GM19035 (cell line): ENCODE data around the gene MESP1.
"Not testable (repeated sequence)": the region's sequence is repeated elsewhere in the genome, so short reads cannot be mapped to it uniquely, and the experiment has no call there.

Experiments used
- ATAC-seq: cut with Tn5 transposase; IDR thresholded peaks from one replicate; pipeline ENCODE4 v1.9.1; 2021; ENCODE audit not compliant: unreplicated experiment

The MESP1 gene, protein sequence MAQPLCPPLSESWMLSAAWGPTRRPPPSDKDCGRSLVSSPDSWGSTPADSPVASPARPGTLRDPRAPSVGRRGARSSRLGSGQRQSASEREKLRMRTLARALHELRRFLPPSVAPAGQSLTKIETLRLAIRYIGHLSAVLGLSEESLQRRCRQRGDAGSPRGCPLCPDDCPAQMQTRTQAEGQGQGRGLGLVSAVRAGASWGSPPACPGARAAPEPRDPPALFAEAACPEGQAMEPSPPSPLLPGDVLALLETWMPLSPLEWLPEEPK

DNA sequence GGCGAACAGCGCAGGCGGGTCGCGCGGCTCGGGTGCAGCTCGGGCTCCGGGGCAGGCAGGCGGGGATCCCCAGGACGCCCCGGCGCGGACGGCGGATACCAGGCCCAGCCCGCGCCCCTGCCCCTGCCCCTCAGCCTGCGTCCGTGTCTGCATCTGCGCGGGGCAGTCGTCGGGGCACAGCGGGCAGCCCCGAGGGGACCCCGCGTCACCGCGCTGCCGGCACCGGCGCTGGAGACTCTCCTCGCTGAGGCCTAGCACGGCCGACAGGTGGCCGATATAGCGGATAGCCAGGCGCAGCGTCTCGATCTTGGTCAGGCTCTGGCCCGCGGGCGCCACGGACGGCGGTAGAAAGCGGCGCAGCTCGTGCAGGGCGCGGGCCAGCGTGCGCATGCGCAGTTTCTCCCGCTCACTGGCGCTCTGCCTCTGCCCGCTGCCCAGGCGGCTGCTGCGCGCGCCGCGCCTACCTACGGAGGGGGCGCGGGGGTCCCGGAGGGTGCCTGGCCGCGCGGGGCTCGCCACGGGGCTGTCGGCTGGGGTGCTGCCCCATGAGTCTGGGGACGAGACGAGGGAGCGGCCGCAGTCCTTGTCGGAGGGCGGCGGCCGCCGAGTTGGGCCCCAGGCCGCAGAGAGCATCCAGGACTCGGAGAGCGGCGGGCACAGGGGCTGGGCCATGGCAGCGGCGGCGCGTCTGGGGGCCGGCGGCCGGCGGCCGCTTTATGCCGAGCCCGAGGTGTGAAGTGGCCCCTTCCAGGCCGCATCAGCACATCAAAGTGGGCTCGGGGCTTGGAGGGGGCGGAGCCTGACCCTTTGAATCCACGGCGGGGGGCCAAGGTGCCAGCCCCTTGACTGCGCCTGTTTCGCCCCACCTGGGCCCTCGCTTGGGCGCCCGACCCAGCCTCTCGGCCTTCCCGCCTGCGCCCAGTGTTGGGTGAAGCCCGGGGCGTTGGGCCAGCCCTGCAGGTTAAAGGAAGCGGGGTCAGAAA, at the start of gene MESP1:
Gene MESP1, minus strand, starts transcription at position 690 of the 983 bp plus-strand sequence. Its CDS starts 18 bp downstream, at position 672.
- peak; percentile 88 for ATAC-seq

DNA sequence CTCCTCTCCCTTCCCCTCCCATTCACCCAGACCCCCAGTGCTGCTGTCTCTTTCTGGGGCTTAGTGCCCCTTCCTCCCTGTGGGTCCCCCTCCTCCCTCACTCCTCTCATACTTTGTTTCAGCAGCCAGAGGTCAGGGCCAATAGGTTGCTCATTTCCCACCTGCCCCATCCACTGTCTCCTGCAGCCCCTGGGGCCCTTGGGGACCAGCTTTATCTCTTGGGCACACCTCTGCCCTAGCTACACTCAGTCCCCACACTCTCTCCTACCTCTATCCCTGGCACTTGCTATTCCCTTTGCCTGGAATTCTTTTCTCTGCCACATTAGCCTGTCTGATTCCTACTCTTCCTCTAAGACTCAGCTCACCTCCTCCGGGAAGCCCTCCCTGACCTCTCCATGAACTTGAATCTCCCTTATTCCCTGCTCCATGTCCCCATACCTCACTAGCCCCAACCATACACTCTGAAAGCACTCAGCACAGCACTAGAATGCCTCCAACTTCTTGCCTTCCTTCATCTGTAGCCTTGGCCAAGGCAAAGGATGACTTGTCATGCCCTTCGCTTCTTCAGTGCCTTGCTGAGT, 49.0 kb upstream of the MESP1 start:
- no peak for ATAC-seq

DNA sequence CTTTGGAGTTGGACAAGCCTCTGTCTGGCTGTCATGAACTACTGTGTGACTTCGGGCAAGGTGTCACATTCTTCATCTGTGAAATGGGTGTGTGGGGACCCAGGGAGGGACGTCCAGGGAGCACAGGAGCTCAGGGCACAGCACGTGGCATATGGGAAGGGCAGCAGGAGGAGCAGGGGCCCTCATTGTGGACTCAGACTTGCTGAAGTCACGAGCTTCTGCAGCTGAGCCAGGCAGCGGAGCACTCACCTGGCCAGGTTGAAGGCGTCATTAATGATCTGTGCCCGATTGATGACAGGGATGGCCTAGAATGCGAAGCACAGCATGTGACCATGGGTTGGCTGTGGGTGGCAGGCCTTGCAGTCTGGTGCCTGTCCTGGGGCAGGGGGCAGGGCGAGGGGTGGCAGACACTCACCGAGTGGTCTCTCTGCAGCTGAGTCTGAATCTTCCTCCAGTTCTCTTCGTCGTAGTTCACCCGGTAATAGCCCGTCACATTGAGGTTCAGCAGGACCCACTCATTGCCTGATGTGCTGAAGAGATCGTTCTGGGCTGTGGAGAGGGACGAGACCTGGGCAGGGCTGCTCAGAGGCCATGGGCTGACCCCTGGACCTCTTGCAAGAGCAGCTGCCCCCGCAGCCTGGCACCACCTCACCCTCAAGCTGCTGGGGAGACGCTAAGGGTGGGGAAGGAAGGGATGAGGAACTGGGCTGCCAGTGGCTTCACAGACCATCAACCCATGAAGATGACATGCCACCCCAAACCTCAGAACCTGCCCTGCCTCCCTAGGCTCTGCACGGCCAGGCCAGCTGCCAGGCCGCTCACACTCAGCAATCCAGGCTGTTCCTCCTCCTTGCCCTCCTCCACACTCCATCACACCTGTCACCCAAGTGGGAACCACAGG, 48.2 kb upstream of the MESP1 start:
- no peak for ATAC-seq

DNA sequence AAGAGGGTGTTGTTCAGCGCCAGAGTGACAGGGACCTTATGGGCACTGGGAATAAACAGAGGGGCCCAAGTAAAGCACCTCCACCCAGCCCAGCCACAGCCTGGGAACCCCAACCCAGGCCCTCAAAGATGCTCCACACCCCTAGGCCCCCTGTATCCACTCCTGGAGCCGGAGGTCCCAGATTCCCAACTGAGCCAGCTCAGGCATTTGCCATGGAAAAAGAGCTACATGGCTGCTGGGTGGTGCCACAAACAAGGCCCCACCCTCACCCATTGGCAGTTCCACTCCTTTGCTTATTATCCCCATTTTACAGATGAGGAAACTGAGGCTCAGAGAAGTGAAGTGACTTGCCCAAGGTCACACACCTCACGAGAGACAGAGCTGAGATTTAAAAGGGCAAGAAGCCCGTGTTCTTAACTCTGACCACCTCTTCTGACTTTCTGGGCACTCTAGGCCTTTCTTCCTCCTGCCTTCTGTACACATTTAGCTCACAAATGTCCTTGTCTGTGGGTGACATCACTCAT, 46.7 kb upstream of the MESP1 start:
- ATAC-seq, result no peak

DNA sequence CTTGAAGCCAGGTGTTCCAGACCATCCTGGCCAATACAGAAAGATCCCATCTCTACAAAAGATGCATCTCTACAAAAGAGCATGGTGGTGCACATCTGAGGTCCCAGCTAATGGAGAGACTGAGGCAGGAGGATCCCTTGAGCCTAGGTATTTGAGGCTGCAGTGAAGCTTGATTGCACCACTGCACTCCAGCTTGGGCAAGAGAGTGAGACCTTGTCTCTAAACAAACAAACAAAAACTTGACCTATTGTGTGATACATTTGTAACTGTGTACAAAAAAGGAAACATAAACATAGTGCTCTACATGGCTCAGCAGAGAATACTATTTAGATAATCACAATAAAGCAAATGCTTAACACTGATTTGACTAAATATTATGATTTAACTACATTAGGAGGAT, 44.9 kb upstream of the MESP1 start:
- no peak for ATAC-seq

DNA sequence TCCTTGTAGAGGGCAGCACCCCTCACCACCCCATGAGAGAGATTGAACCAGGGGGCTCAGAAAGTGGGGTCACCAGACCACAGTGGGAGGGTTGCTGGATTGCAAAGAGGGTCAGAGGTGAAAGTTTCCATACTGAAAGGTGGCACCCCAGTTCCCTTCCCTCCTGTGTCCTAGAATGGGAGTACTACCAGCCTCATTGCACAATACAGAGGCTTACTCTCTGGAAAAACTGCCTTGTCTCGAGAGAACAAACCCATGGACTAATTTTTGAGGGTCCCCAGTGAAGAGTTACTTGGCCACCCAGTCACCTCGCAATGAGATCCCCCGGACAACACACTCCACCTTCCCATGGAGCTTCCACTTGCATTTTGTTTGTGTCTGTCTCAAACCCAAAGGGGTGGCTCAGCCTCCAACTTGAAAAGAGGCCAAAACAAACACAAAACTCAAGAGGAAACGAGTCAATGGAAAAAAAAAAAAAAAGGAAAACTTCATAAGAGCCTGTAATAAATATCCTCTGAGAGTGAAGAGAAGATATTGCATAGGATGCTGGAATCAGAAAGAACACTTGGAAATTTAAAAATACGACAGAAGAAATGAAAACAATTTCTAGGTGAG, 43.7 kb upstream of the MESP1 start:
- no peak for ATAC-seq

DNA sequence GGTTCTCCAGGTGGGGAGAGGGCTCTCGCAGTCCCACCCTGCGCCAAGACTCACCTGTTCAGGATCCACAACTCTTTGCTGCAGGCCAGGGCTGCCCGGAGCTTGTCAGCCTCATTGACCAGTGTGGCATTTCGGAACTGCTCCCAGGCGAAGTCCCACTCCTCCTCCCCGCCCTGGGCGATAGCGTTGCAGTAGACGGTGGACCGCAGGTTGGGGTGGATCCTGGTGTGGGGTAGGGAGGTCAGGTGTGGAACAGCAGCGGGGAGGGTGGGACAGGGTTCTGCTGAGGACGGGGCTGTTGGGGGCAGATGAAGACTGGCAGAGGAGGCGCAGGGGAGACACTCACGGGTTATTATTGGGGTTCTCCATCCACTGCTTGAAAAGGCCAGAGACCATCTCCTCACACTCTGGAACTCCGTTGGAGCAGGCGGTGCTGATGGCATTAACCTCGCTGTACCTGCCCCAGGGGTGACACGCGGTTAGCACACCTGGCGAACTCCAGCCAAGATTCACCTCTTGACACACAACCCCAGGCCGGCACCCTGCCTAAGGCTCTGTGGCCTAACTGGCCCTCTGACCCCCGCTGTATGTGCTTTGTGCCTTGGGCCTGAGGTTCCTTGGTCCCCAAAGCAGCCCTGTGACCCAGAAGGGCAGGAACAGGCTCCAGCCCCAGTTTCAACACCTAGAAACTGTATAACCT, 41.2 kb upstream of the MESP1 start:
- ATAC-seq, result no peak

DNA sequence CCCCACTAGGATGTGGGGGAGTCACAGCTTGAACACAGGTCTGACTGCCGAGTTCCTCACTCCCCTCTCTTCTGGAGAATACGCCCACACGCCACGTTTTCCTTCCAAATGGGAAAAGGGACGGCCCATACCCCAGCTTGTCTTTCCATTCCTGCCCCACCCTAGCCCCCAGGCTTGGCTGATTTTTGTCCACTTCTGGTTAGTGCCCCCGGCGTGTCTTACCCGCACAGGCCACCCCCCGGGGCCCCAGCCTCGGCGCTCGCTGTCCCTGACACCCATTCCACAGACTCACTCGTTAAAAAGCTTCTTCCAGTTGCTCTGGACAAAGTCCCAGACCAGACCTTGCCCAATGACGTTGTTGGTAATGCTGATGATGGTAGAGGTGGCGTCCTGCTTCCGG, 39.6 kb upstream of the MESP1 start:
- no peak for ATAC-seq

DNA sequence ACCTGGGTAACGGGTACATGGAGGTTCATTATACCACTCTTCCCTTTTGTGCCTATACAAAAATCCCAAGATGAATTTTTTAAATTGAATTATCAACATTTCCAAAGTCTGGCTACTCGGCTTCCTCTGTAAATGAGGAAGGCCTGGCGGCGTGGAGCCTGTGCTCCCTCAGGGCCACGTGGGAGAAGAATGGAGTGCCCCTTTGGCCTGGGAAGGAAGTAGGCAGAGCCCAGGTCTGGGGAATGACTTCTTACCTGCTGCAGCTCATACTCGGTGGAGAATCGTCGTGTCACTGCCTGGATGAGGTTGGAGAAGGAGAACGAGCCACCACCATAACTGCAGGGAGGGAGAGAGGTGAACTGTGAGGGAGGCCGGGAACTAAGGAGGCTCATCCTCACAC, 39.2 kb upstream of the MESP1 start:
- ATAC-seq, result no peak

DNA sequence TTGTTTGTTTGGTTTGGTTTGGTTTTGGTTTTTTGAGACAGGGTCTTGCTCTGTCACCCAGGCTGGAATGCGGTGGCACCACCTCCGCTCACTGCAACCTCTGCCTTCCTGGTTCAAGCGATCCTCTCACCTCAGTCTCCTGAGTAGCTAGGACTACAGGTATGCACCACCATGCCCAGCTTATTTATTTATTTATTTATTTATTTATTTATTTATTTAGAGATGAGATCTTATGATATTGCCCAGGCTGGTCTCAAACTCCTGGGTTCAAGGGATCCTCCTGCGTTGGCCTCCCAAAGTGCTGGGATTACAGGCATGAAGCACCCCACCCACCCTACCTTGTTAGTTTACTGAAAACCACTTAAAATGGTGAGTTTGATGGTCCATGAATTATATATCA, 37.5 kb upstream of the MESP1 start:
- not testable (repeated sequence) for ATAC-seq

DNA sequence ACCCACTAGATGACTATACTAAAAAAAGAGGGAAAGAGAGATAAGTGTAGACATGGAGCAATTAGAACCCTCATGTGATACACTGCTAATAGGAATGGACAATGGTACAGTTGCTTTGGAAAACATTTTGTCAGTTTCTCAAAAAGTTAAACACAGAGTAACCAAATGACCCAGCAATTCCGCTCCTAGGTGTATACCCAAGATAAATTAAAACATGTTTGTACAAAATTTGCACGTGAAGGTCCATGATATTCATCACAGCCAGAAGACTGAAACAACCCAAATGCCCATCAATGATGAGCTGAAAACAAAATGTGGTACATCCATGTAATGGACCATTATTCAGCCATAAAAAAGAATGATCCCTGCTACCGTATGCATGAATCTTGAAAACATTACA, 36.9 kb upstream of the MESP1 start:
- ATAC-seq, result no peak

DNA sequence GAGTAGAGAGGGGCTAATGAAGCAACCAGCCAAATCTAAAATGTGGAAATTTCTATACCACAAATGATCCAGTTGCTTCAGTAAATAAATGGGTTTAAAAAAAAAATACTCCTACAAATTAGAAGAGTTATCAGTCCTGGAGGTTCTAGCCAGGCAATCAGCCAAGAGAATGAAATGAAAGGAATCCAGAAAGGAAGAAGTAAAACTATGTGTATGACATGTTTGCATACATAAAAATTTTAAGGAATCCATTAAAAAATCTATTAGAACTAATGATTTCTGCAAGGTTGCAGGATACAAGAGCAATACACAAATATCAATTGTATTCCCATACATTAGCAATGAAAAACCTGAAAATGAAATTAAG, 34.7 kb upstream of the MESP1 start:
- ATAC-seq, result no peak

DNA sequence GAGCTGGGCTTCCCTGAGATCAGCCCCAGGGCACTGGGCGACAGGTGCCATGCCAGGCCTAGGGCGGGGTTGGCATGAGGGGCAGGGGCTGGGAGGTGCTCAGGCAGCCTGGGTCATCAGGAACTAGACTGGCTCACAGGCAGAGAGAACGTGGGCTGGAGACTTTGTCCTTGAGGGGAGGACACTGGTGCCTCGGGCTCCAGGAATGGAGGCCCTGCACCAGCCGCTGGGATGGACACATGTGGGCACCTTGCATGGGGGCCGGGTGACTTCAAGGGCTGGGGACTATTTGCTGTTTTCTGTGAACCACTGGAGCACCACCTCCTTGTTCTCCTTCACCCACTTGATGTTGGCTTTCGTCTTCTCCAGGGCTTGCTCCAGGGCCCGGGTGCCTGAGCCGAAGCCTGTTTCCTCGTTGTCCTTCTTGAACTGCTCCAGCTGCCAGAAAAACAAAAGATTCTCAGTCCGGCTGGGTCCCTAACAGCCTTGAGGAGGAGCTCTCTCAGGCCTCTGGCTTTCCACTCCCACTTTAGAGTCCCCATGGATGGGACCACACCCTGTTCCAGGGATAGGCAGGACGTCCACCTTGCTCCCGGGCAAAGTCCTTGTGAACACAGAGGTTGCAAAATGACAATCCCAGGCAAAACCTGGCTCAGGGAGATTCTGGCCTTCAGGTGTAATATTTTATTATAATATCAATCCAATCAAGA, 34.2 kb upstream of the MESP1 start:
- no peak for ATAC-seq

DNA sequence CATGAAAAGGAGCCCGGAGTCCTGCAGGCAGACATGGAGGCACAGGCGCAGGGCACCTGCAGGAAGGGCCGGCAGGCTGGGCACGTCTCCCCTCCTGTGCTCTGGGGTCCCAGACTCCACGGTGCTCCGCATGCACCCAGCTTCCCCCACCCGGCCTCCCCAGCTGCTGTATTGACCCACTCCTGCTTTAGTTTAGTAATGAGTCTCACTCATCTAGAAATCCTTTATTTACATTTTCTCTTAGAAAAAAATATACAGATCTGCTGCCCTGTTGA, 33.6 kb upstream of the MESP1 start:
- no peak for ATAC-seq

DNA sequence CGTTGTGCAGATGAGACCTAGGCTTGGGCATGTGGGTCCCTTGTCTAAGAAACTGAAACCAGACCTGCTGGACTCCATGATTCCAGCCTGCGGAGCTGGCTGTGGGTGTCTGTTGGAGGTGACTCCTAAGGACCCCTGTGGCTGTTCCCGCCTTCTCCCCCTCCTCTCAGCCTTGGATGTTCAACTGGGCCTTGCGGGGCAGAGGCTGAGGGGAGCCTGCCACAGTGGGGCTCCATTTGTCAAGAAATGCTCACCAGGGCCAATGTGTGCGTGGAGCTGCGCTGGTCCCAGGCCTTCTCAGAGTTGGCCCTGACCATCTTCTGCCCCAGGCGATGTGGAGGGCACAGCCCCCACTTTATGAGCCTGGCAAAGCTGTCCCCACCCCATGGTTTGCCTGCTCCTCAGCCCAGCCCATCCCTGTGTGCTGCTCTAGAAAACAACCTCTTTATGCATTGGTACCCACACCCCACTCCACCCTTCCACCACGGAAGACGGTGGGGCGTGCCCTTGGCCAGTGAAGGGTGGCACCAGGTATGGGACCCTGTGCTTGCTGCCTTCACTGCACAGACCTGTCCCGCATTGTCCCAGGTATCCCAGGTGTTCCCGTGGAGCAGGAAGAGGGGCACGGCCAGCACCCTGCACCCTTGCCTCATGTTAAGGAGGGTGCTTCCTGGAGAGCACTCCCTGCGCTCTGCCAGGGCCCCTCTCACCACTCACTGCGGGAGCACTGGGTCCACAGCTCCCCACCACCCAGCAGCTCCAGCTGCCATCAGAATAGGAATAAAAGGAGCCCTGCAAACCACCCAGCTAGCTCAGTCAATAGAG, 33.0 kb upstream of the MESP1 start:
- ATAC-seq, result no peak

DNA sequence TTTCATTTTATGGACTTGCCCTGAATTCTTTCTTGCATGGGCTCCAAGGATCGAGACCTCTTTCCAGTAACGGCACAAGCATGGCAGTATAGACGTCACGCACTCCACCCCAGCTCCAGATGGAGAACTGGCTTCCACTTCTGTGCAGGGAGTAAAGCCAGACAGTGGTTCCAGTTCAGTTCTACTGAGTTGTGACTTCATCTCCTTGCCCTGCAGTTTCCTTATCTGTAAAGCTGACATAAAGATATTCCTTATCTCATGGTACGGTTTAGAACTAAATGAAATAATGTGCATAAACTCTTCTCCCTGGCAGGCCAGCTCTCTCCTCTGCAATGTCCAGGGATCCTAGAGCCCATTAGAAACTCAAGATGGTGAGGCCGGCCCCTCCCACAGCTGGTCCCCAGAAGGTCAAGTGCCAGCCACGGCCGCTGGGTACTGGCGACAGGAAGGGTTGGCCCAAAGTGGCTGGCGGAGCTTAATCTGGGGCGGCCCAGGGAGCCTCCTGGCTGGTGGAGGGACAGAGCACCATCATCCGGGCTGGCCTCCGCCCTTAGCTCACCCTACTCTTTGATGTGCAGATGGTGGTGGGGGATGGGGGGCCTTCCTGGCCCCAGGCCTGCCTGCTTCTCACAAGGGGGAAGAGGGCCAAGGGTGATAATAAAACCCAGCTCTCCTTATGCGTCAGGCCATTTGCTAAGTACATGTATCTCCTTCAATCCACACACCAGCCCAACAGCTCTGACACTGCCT, 32.2 kb upstream of the MESP1 start:
- ATAC-seq, result no peak

DNA sequence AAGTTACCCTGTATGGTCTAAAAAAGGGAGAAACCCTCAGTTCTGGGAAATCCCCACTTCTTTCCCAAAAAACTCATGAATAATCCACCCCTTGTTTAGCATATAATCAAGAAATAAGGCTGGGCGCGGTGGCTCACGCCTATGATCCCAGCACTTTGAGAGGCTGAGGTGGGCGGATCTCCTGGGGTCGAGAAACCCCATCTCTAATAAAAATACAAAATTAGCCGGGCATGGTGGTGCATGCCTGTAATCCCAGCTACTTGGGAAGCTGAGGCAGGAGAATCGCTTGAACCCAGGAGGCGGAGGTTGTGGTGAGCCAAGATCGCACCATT, 31.5 kb upstream of the MESP1 start:
- ATAC-seq, result not testable (repeated sequence)
